ENCODE results near the gene UXS1.
A peak's percentile ranks its signal among the peaks of the same experiment; 100 is the strongest.

Gene UXS1

GRCh38 chr2:106168657-106169056 lies 25.4 kb downstream of the UXS1 start:
- no peaks in the 10 kb centered on the region for H3K27me3 ChIP-seq (ENCODE audit: insufficient read depth, low read length)
- no peak overlapping the region for H4K8ac ChIP-seq (ENCODE audit: low read depth, low read length)
- no peak overlapping the region for H3K14ac ChIP-seq (ENCODE audit: low read length)
- H3K9me3 ChIP-seq (ENCODE audit: insufficient read depth, low read depth, low read length) = peaks cover 1% of the 10 kb centered on the region
- no peaks in the 10 kb centered on the region for H3K79me1 ChIP-seq (ENCODE audit: low read length)
- WGBS (ENCODE audit: extremely low coverage, insufficient coverage, insufficient read length) = no CpG with 5 or more reads among the region's 2 CpGs
- no peak overlapping the region for H3K4me2 ChIP-seq (ENCODE audit: low read length)
- no peak for DNase-seq
- no peak overlapping the region for H3K4me3 ChIP-seq (ENCODE audit: low read depth, low read length)
- H2AFZ ChIP-seq (ENCODE audit: insufficient read depth, low read length, poor library complexity) = no peak overlapping the region
- no peak overlapping the region for H3K27ac ChIP-seq (ENCODE audit: low read depth, low read length)
- no peak overlapping the region for H2AK5ac ChIP-seq (ENCODE audit: low read length)
- H3K9ac ChIP-seq (ENCODE audit: low read length) = no peak overlapping the region
- H2BK5ac ChIP-seq (ENCODE audit: low read depth, low read length, poor library complexity) = no peak overlapping the region
- H2BK12ac ChIP-seq (ENCODE audit: low read length) = no peak overlapping the region
- no peak overlapping the region for H4K91ac ChIP-seq (ENCODE audit: low read depth, low read length)
- no peak overlapping the region for H3K23ac ChIP-seq (ENCODE audit: low read length)
- H3K4ac ChIP-seq (ENCODE audit: low read depth, low read length) = no peak overlapping the region
- peaks cover 3 to 7% of the 10 kb centered on the region in 2 experiments for H3K4me1 ChIP-seq (ENCODE audit: control insufficient read depth in 1 of 2, insufficient read depth in 2 of 2, low read length in 2 of 2)
- H2BK120ac ChIP-seq (ENCODE audit: insufficient read depth, low read length, poor library complexity) = no peak overlapping the region
- H3K36me3 ChIP-seq (ENCODE audit: control insufficient read depth in 1 of 2, insufficient read depth in 2 of 2, low read length in 2 of 2) = no peaks in the 10 kb centered on the region
- H3K79me2 ChIP-seq (ENCODE audit: control insufficient read depth, insufficient read depth, low read length, poor library complexity) = no peaks in the 10 kb centered on the region
- H3K18ac ChIP-seq (ENCODE audit: low read length) = no peak overlapping the region
- H4K12ac ChIP-seq (ENCODE audit: low read depth, low read length) = no peak overlapping the region

- H3K14ac ChIP-seq (ENCODE audit: low read length) = no peak overlapping the region
- H3K79me2 ChIP-seq (ENCODE audit: control insufficient read depth, insufficient read depth, low read length, poor library complexity) = no peaks in the 10 kb centered on the region
- H3K4ac ChIP-seq (ENCODE audit: low read depth, low read length) = no peak overlapping the region
- no peak overlapping the region for H2AK5ac ChIP-seq (ENCODE audit: low read length)
- H2BK120ac ChIP-seq (ENCODE audit: insufficient read depth, low read length, poor library complexity) = no peak overlapping the region
- H3K36me3 ChIP-seq (ENCODE audit: control insufficient read depth in 1 of 2, insufficient read depth in 2 of 2, low read length in 2 of 2) = no peaks in the 10 kb centered on the region
- no peak overlapping the region for H4K8ac ChIP-seq (ENCODE audit: low read depth, low read length)
- H4K12ac ChIP-seq (ENCODE audit: low read depth, low read length) = no peak overlapping the region
- H3K9me3 ChIP-seq (ENCODE audit: insufficient read depth, low read depth, low read length) = peaks cover 1% of the 10 kb centered on the region
- H3K4me3 ChIP-seq (ENCODE audit: low read depth, low read length) = no peak overlapping the region
- H3K9ac ChIP-seq (ENCODE audit: low read length) = no peak overlapping the region
- no peaks in the 10 kb centered on the region for H3K79me1 ChIP-seq (ENCODE audit: low read length)
- H3K27me3 ChIP-seq (ENCODE audit: insufficient read depth, low read length) = no peaks in the 10 kb centered on the region
- H2AFZ ChIP-seq (ENCODE audit: insufficient read depth, low read length, poor library complexity) = no peak overlapping the region
- H3K27ac ChIP-seq (ENCODE audit: low read depth, low read length) = no peak overlapping the region
- H3K4me2 ChIP-seq (ENCODE audit: low read length) = no peak overlapping the region
- no peak overlapping the region for H2BK5ac ChIP-seq (ENCODE audit: low read depth, low read length, poor library complexity)
- no peak overlapping the region for H3K18ac ChIP-seq (ENCODE audit: low read length)
- no peak overlapping the region for H3K23ac ChIP-seq (ENCODE audit: low read length)
- no CpG with 5 or more reads among the region's 5 CpGs for WGBS (ENCODE audit: extremely low coverage, insufficient coverage, insufficient read length)
- no peak overlapping the region for H2BK12ac ChIP-seq (ENCODE audit: low read length)
- H3K4me1 ChIP-seq (ENCODE audit: control insufficient read depth in 1 of 2, insufficient read depth in 2 of 2, low read length in 2 of 2) = peaks cover 3 to 7% of the 10 kb centered on the region in 2 experiments
- H4K91ac ChIP-seq (ENCODE audit: low read depth, low read length) = no peak overlapping the region
- no peak for DNase-seq
These were observed 27.0 kb downstream of the UXS1 start for GRCh38 chr2:106167067-106167466.

- Histone ChIP-seq H3K27me3 (ENCODE audit: insufficient read depth, low read length) (no peaks in the 10 kb centered on the region), H2BK12ac (ENCODE audit: low read length) (no peak overlapping the region), H2BK5ac (ENCODE audit: low read depth, low read length, poor library complexity) (no peak overlapping the region), H3K4me1 (ENCODE audit: control insufficient read depth in 1 of 2, insufficient read depth in 2 of 2, low read length in 2 of 2) (peaks cover 9 to 14% of the 10 kb centered on the region in 2 experiments), H3K9ac (ENCODE audit: low read length) (no peak overlapping the region), H4K91ac (ENCODE audit: low read depth, low read length) (peak overlapping the region; percentile 28), H4K12ac (ENCODE audit: low read depth, low read length) (no peak overlapping the region), H3K18ac (ENCODE audit: low read length) (no peak overlapping the region), H2AK5ac (ENCODE audit: low read length) (no peak overlapping the region), H3K23ac (ENCODE audit: low read length) (no peak overlapping the region), H3K79me1 (ENCODE audit: low read length) (peaks cover 4% of the 10 kb centered on the region), H2AFZ (ENCODE audit: insufficient read depth, low read length, poor library complexity) (no peak overlapping the region), H4K8ac (ENCODE audit: low read depth, low read length) (no peak overlapping the region), H2BK120ac (ENCODE audit: insufficient read depth, low read length, poor library complexity) (no peak overlapping the region), H3K27ac (ENCODE audit: low read depth, low read length) (no peak overlapping the region), H3K4me2 (ENCODE audit: low read length) (no peak overlapping the region), H3K79me2 (ENCODE audit: control insufficient read depth, insufficient read depth, low read length, poor library complexity) (no peaks in the 10 kb centered on the region), H3K9me3 (ENCODE audit: insufficient read depth, low read depth, low read length) (peaks cover 1% of the 10 kb centered on the region), H3K36me3 (ENCODE audit: control insufficient read depth in 1 of 2, insufficient read depth in 2 of 2, low read length in 2 of 2) (no peaks in the 10 kb centered on the region), H3K14ac (ENCODE audit: low read length) (no peak overlapping the region), H3K4ac (ENCODE audit: low read depth, low read length) (no peak overlapping the region), H3K4me3 (ENCODE audit: low read depth, low read length) (no peak overlapping the region)
- WGBS (ENCODE audit: extremely low coverage, insufficient coverage, insufficient read length) = no CpG with 5 or more reads among the region's 6 CpGs
- DNase-seq = no peak
These were observed 28.5 kb downstream of the UXS1 start for GRCh38 chr2:106165561-106165960.

- H4K91ac ChIP-seq (ENCODE audit: low read depth, low read length) = no peak overlapping the region
- H3K79me2 ChIP-seq (ENCODE audit: control insufficient read depth, insufficient read depth, low read length, poor library complexity) = no peaks in the 10 kb centered on the region
- H3K4me1 ChIP-seq (ENCODE audit: control insufficient read depth in 1 of 2, insufficient read depth in 2 of 2, low read length in 2 of 2) = peaks cover 12 to 18% of the 10 kb centered on the region in 2 experiments
- no peak overlapping the region for H2AK5ac ChIP-seq (ENCODE audit: low read length)
- DNase-seq = peak; percentile 29 to 55
- H3K14ac ChIP-seq (ENCODE audit: low read length) = no peak overlapping the region
- no peak overlapping the region for H3K9ac ChIP-seq (ENCODE audit: low read length)
- H3K9me3 ChIP-seq (ENCODE audit: insufficient read depth, low read depth, low read length) = peaks cover 1% of the 10 kb centered on the region
- H3K4me2 ChIP-seq (ENCODE audit: low read length) = no peak overlapping the region
- peaks cover 4% of the 10 kb centered on the region for H3K79me1 ChIP-seq (ENCODE audit: low read length)
- H3K27ac ChIP-seq (ENCODE audit: low read depth, low read length) = no peak overlapping the region
- H3K4ac ChIP-seq (ENCODE audit: low read depth, low read length) = no peak overlapping the region
- H3K18ac ChIP-seq (ENCODE audit: low read length) = no peak overlapping the region
- WGBS (ENCODE audit: extremely low coverage, insufficient coverage, insufficient read length) = no CpG with 5 or more reads among the region's 3 CpGs
- no peak overlapping the region for H3K4me3 ChIP-seq (ENCODE audit: low read depth, low read length)
- H2BK5ac ChIP-seq (ENCODE audit: low read depth, low read length, poor library complexity) = no peak overlapping the region
- no peak overlapping the region for H4K12ac ChIP-seq (ENCODE audit: low read depth, low read length)
- H2AFZ ChIP-seq (ENCODE audit: insufficient read depth, low read length, poor library complexity) = no peak overlapping the region
- peaks cover 0 to 1% of the 10 kb centered on the region in 2 experiments for H3K36me3 ChIP-seq (ENCODE audit: control insufficient read depth in 1 of 2, insufficient read depth in 2 of 2, low read length in 2 of 2)
- H3K23ac ChIP-seq (ENCODE audit: low read length) = no peak overlapping the region
- H3K27me3 ChIP-seq (ENCODE audit: insufficient read depth, low read length) = no peaks in the 10 kb centered on the region
- no peak overlapping the region for H2BK120ac ChIP-seq (ENCODE audit: insufficient read depth, low read length, poor library complexity)
- H4K8ac ChIP-seq (ENCODE audit: low read depth, low read length) = no peak overlapping the region
- H2BK12ac ChIP-seq (ENCODE audit: low read length) = peak overlapping the region; percentile 47
These were observed 29.1 kb downstream of the UXS1 start for GRCh38 chr2:106165029-106165428.
